Measurements from ENCODE around the gene GIMAP5. TPM values are rescaled to one million over a fixed set of nuclear protein-coding genes. Genes with fewer than 3 reads are reported as not detected.

Gene GIMAP5
- total and polyA plus RNA-seq, 9 of the 15 experiments (the other 6 are each of a cell fraction or from before 2014, with no cell fraction given): 0.35 TPM; not detected in 8

DNA sequence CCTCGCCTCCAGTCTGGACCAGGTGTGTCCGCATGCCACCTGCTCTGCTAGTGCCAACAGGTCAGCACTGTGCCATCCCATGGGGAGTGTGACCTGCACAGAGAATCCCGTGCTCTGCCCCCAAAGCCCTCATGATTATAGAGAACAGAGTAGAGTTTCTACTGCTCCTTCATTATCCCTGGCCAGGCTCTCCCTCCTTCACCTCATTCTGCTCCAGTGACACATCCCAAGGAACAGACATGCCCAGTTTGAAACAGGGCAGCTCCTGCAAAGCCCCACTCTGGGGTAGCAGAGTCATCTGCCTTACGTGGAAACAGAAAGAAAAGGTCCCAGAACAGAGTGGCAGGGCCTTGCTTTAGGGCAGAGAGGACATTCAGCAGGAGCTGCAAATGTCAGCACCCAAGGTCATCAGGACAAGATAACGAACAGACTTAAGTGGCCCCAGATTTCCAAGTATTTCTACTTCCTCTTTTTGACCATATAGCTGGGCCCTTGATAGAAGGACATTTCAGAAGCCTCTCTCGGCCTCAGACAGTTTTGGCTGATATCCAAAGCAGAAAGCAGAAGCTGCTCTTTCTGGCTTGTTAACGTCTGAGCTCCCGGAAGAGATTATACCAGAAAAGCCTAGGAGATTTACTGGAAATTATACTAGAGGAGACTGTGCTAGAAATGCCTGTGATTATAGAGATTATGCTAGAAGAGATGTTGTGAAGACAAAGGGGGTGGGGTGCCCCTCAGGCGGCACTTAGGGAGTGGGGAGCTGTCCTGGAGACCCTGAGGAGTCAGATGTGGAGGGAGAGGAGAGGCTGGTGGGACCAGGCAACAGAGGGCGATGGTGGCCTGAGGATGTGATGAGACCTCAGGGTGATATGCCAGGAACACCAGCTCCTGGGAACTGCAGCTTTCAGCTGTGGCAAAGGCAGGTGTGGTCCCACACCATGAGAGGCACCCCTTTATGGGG is 50.4 kb downstream of the GIMAP5 start (continued):
- TF ChIP-seq, protein P1, sequence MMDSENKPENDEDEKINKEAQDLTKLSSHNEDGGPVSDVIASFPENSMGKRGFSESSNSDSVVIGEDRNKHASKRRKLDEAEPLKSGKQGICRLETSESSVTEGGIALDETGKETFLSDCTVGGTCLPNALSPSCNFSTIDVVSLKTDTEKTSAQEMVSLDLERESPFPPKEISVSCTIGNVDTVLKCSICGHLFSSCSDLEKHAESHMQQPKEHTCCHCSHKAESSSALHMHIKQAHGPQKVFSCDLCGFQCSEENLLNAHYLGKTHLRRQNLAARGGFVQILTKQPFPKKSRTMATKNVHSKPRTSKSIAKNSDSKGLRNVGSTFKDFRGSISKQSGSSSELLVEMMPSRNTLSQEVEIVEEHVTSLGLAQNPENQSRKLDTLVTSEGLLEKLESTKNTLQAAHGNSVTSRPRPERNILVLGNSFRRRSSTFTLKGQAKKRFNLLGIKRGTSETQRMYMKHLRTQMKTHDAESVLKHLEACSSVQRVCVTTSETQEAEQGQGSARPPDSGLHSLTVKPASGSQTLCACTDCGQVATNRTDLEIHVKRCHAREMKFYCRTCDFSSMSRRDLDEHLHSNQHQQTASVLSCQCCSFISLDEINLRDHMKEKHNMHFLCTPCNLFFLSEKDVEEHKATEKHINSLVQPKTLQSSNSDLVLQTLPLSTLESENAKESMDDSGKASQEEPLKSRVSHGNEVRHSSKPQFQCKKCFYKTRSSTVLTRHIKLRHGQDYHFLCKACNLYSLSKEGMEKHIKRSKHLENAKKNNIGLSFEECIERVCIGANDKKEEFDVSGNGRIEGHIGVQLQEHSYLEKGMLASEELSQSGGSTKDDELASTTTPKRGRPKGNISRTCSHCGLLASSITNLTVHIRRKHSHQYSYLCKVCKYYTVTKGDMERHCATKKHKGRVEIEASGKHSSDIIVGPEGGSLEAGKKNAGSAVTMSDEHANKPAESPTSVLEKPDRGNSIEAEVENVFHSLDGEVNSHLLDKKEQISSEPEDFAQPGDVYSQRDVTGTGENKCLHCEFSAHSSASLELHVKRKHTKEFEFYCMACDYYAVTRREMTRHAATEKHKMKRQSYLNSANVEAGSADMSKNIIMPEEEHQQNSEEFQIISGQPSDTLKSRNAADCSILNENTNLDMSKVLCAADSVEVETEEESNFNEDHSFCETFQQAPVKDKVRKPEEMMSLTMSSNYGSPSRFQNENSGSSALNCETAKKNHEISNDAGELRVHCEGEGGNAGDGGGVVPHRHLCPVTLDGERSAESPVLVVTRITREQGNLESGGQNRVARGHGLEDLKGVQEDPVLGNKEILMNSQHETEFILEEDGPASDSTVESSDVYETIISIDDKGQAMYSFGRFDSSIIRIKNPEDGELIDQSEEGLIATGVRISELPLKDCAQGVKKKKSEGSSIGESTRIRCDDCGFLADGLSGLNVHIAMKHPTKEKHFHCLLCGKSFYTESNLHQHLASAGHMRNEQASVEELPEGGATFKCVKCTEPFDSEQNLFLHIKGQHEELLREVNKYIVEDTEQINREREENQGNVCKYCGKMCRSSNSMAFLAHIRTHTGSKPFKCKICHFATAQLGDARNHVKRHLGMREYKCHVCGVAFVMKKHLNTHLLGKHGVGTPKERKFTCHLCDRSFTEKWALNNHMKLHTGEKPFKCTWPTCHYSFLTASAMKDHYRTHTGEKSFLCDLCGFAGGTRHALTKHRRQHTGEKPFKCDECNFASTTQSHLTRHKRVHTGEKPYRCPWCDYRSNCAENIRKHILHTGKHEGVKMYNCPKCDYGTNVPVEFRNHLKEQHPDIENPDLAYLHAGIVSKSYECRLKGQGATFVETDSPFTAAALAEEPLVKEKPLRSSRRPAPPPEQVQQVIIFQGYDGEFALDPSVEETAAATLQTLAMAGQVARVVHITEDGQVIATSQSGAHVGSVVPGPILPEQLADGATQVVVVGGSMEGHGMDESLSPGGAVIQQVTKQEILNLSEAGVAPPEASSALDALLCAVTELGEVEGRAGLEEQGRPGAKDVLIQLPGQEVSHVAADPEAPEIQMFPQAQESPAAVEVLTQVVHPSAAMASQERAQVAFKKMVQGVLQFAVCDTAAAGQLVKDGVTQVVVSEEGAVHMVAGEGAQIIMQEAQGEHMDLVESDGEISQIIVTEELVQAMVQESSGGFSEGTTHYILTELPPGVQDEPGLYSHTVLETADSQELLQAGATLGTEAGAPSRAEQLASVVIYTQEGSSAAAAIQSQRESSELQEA (IDR thresholded peaks at IDR 0.05; ENCODE audit: low read depth): no peak
- TF ChIP-seq NRF1 (conservative IDR thresholded peaks at IDR 0.05 in 1 of 2, IDR thresholded peaks at IDR 0.05 in 1 of 2): no peak; a peak in 2 of 4 replicates
- TF ChIP-seq BACH1 (tag; IDR thresholded peaks at IDR 0.05): no peak
- peak; percentile 81 for TF ChIP-seq GATA2 (CRISPR knock-in tag; IDR thresholded peaks at IDR 0.05)
- TF ChIP-seq, protein P2, sequence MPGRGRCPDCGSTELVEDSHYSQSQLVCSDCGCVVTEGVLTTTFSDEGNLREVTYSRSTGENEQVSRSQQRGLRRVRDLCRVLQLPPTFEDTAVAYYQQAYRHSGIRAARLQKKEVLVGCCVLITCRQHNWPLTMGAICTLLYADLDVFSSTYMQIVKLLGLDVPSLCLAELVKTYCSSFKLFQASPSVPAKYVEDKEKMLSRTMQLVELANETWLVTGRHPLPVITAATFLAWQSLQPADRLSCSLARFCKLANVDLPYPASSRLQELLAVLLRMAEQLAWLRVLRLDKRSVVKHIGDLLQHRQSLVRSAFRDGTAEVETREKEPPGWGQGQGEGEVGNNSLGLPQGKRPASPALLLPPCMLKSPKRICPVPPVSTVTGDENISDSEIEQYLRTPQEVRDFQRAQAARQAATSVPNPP (IDR thresholded peaks at IDR 0.05; ENCODE audit: borderline replicate concordance, insufficient read depth, insufficient read length): no peak
- TF ChIP-seq, protein P3, sequence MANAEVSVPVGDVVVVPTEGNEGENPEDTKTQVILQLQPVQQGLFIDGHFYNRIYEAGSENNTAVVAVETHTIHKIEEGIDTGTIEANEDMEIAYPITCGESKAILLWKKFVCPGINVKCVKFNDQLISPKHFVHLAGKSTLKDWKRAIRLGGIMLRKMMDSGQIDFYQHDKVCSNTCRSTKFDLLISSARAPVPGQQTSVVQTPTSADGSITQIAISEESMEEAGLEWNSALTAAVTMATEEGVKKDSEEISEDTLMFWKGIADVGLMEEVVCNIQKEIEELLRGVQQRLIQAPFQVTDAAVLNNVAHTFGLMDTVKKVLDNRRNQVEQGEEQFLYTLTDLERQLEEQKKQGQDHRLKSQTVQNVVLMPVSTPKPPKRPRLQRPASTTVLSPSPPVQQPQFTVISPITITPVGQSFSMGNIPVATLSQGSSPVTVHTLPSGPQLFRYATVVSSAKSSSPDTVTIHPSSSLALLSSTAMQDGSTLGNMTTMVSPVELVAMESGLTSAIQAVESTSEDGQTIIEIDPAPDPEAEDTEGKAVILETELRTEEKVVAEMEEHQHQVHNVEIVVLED (CRISPR knock-in tag; IDR thresholded peaks at IDR 0.05): no peak
- no peak for TF ChIP-seq ZNF12 (CRISPR knock-in tag; IDR thresholded peaks at IDR 0.05)
- no peak for TF ChIP-seq POLR2A (conservative IDR thresholded peaks at IDR 0.05)
- TF ChIP-seq ELF4 (CRISPR knock-in tag; IDR thresholded peaks at IDR 0.05): no peak; the same call in 1 of the 2 replicates
- no peak for TF ChIP-seq EGR1 (conservative IDR thresholded peaks at IDR 0.05)
- no peak for TF ChIP-seq TAF7 (tag; IDR thresholded peaks at IDR 0.05)
- TF ChIP-seq, protein P4, sequence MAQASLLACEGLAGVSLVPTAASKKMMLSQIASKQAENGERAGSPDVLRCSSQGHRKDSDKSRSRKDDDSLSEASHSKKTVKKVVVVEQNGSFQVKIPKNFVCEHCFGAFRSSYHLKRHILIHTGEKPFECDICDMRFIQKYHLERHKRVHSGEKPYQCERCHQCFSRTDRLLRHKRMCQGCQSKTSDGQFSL (CRISPR knock-in tag; IDR thresholded peaks at IDR 0.05): no peak
- TF ChIP-seq, protein P4 (tag; IDR thresholded peaks at IDR 0.05): no peak
- no peak for TF ChIP-seq NFATC3 (IDR thresholded peaks at IDR 0.05)
- peak in 1 of 2 experiments; percentile 61; a peak in 1 of 4 replicates for TF ChIP-seq TRIM24 (IDR thresholded peaks at IDR 0.05)
- no peak for TF ChIP-seq POLR2H (tag; IDR thresholded peaks at IDR 0.05; ENCODE audit: low read depth)
- TF ChIP-seq ZNF23 (CRISPR knock-in tag; IDR thresholded peaks at IDR 0.05): no peak

All from K562 (cell line).